Thyroid gland (tissue), 4 donors: ENCODE data around the gene TTC3.

Source experiments
- POLR2A ChIP-seq, 2 donors: fragments of 450-650 bp; IDR thresholded peaks; one replicate each; pipeline ENCODE4 v1.6.1; 2017; ENCODE audit warnings: antibody characterized with exemption in 2 of 2, mild to moderate bottlenecking in 2 of 2, moderate library complexity in 1 of 2
- TF ChIP-seq, protein P1 (sequence below), 6 experiments: fragments of 200-600 bp in 3 of 6; fragments of 450-650 bp in 3 of 6; sonication (generic) in 3 of 6; IDR thresholded peaks; one replicate each; pipeline ENCODE4 v1.5.1; 2016 to 2019; ENCODE audit warnings: antibody characterized with exemption in 6 of 6, mild to moderate bottlenecking in 2 of 6, inconsistent platforms in 1 of 6, moderate library complexity in 1 of 6

DNA sequence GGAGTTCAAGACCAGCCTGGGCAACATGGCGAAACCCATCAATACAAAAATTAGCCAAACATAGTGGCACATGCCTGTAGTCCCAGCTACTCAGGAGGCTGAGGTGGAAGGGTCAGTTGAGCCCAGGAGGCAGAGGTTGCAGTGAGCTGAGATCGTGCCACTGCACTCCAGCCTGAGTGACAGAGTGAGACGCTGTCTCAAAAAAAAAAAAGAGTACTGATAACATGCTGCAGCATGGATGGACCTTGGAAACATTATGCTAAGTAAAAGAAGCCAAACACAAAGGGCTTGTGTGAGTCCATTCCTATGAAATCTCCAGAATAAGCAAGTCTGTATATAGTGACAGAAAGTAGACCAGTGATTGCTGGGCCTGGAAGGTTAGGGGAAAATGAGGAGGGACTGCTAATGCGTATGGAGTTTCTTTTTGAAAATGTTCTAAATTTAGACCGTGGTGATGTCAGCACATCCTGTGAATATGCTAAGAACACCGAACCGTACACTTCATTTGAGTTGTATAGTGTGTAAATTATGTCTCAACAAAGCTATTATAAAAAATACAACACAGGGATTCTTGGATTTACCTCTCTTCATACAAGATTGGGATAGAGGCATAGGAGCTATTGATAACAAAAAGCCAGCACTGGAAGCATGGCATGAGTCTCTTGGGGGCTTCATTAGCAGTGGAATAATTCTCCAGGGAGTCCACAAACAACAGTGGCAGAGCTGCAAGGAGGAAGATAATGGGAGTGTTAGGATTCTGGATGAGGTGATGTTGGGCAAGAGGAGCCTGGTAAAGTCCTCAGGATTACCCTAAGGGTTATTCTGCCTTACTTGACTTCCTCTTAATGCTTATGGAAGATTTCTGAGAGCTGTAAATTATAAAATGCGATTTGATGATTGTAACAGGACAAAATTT, 73.5 kb downstream of the TTC3 start:
- no peak for TF ChIP-seq POLR2A (IDR thresholded peaks at IDR 0.05)
- TF ChIP-seq, protein P1, sequence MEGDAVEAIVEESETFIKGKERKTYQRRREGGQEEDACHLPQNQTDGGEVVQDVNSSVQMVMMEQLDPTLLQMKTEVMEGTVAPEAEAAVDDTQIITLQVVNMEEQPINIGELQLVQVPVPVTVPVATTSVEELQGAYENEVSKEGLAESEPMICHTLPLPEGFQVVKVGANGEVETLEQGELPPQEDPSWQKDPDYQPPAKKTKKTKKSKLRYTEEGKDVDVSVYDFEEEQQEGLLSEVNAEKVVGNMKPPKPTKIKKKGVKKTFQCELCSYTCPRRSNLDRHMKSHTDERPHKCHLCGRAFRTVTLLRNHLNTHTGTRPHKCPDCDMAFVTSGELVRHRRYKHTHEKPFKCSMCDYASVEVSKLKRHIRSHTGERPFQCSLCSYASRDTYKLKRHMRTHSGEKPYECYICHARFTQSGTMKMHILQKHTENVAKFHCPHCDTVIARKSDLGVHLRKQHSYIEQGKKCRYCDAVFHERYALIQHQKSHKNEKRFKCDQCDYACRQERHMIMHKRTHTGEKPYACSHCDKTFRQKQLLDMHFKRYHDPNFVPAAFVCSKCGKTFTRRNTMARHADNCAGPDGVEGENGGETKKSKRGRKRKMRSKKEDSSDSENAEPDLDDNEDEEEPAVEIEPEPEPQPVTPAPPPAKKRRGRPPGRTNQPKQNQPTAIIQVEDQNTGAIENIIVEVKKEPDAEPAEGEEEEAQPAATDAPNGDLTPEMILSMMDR (IDR thresholded peaks at IDR 0.05), result no peak
